Hematopoietic multipotent progenitor cell treated with erythropoietin and hydrocortisone succinate and interleukin-3 and kit ligand, for 17 days (in vitro differentiated cells): ENCODE measurements around the gene UFC1.
A peak's percentile ranks its signal among the peaks of the same experiment; 100 is the strongest.
"Not testable (repeated sequence)": the region's sequence is repeated elsewhere in the genome, so short reads cannot be mapped to it uniquely, and the experiment has no call there.

Source experiments
- DNase-seq: peaks from one replicate; pipeline ENCODE4 v3.0.0-alpha.2; 2015; ENCODE audit warnings: low spot score

The UFC1 gene

DNA sequence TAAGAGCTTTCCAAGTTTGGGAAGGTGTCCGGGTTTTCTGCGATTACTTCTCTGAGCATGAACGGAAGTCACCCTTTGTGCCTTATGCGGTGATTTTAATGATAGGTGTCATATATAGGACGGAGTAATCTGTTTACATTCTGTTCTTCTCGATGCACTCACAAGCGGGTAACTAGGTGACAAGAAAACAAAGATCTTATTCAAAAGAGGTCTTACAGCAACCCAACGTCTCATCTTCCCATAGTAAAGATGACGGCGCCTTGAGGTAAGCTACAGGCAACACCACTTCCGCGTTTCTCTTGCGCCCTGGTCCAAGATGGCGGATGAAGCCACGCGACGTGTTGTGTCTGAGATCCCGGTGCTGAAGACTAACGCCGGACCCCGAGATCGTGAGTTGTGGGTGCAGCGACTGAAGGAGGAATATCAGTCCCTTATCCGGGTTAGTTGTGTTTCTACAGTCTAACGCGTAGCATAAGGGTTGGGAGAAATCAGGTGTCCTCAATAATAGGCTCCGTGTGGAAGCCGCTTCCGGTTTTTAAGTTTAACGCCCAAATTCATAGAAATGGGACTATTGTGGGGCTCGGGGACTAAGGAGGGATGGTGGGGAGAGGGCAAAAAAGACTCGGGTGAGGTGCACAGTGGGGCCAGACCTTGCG is at the start of gene UFC1:
UFC1 (plus strand) TSS at position 297 of the 656 bp plus-strand sequence; CDS start at position 317, 20 bp downstream.
- peak; percentile 91 for DNase-seq

DNA sequence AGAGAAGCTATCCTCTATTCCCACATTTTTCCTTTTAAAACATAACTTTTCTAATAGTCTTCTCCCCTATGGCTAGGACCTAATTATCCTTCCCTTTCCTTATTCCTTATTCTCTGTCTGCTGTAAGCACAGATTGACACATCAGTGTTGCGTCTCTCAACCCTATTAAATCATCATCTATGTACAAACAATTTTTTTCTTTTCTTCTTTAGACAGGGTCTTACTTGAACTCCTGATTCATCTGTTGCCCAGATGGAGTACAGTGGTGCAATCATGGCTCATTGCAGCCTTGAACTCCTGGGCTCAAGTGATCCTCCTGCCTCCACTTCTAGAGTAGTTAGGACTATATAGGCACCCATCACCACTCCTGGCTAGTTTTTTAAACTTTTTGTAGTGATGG is 47.3 kb upstream of the UFC1 start:
- DNase-seq: no peak

DNA sequence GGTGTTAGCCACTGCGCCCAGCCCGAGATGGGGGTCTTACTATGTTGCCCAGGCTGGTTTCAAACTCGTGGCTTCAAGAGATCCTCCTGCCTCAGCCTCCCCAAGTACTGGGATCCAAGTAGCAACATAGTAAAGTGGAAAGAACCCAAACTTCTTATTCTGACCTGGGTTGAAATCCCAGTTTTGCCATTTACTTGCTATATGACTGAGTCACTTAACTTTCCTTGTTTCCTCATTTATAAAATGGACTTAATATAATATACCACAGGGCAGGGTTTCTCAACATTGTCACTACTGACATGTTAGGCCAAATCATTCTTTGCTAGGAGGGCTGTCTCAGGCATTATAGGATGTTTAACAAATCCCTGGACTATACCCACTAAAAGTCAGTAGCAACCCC is 42.7 kb upstream of the UFC1 start:
- no peak for DNase-seq

DNA sequence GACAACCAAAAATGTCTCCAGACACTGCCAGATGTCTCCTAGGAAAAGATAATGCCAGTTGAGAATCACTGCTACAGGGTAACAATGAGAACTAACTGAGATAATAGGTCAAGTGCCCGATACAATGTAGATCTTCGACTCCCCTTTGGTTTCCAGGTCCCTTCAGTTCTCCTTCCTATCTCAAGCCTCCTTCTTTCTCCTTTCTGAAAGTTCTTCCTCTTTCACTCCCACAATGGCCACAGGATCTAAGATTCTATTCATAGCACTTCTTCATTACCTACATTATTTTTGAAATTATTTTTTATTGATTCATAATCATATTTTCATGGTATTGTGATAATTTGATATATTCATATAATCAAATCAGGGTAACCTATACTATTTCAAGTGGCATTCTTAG is 42.3 kb upstream of the UFC1 start:
- DNase-seq: no peak

DNA sequence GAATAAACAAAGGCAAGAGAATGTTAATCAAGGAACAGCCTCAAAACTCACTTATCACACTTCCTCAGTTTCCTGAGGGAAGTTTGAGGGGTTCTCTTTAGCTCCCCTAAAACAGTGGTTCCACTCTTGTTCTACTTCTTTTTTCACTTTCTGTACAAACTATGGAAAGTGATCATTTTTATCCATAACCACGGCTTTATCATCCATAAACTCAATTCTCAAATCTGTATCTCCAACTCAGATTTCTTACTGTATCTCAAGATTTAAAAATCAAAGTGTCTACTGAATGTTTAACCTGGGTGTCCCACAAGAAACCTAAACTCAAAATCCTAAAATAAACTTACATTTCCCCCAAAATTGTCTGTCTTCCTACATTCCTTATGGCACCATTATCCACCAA is 39.9 kb upstream of the UFC1 start:
- DNase-seq: no peak

DNA sequence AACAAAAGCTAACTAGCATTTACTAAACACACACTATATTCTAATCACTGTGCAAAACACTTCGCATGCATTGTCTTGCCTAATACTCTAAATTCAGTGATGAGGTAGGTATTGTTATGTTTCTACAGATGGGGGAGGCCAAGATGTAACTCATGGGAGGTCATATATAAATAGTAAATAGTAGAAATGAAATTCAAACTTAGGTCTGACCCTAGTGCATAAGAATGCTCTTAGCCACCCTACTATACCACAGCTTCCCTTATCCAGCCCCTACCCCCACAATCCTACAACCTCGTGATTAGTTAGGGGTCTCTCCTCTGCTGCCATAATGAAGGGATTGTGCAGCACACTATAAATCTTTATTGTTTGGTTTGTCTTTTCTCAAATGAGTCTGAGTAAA is 39.2 kb upstream of the UFC1 start:
- DNase-seq: no peak

DNA sequence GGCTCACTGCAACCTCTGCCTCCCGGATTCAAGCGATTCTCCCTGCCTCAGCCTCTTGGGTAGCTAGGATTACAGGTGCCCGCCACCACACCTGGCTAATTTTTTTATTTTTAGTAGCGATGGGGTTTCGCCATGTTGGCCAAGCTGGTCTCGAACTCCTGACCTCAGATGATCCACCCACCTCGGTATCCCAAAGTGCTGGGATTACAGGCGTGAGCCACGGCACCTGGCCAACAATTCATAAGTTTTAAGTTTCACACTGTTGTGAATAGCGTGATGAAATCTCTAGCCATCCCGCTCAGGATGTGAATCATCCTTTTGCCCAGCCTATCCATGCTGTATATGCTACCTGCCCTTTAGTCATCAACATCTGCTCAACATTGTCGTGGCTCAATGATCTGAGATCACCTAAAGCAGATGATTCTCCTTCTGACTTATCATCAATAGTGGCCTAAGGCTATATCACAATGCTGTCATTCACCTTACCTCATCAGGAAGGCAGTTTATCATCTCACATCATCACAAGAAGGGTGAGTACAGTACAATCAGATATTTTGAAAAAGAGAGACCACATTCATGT is 38.6 kb upstream of the UFC1 start:
- DNase-seq: no peak

DNA sequence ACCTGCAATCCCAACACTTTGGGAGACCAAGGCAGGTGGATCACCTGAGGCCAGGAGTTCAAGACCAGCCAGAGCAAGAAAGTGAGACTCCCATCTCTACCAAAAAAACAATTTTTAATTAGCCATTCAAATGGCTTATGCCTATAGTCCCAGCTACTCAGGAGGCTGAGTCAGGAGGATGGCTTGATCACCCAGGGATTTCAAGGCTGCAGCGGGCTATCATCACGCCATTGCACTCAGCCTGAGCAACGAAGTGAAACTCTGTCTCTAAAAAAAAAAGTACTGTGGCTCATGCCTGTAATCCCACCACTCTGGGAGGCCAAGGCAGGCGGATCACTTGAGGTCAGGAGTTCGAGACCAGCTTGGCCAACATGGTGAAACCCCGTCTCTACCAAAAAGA is 37.8 kb upstream of the UFC1 start:
- DNase-seq: not testable (repeated sequence)

DNA sequence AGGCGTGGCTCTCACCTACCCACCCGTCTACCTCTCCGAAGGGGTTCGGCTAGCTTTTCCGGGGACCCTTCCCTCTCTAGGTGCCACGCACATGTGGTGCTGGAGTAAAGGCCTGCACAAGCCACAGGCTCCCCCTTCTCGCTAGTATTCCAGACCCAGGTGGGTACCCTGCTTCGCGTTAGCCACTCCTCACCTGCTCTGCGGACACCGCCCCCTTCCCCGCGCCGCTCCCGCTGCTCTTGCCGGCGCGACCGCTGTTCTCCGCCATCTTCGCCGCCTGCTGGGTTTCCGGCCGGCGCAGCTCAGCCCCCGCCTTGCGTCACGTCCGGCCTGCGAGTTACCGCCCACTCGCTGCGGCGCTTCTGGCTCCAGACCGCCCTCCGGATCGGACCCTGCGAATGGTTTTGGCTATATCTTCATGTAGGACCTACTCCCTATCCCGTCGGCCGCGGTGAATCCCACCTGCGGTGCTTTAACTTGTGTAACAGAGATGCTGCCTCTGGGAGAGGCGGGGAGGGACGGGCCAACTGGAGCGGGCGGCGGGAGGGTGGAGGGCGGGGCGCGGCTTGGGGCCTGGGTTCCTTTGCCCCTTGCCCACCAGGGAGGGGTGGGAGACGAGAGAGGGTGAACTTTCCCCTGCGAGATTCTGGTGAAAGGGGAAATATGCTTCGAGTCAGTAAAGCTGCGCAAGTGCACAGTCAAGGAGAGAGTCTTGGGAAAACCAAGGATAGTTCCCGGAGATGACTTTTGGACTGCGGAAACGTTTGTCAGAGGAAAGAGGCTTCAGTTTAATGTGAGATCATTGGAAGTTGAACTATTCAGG is 35.8 kb upstream of the UFC1 start, which contains the start of the genes NIT1 and PFDN2:
NIT1 (plus strand) TSS at position 347 of the 823 bp plus-strand sequence; CDS start at position 419, 72 bp downstream.
PFDN2 (minus strand) TSS at position 279 of the 823 bp plus-strand sequence; CDS start at position 268, 11 bp downstream.
- DNase-seq: peak; percentile 88

DNA sequence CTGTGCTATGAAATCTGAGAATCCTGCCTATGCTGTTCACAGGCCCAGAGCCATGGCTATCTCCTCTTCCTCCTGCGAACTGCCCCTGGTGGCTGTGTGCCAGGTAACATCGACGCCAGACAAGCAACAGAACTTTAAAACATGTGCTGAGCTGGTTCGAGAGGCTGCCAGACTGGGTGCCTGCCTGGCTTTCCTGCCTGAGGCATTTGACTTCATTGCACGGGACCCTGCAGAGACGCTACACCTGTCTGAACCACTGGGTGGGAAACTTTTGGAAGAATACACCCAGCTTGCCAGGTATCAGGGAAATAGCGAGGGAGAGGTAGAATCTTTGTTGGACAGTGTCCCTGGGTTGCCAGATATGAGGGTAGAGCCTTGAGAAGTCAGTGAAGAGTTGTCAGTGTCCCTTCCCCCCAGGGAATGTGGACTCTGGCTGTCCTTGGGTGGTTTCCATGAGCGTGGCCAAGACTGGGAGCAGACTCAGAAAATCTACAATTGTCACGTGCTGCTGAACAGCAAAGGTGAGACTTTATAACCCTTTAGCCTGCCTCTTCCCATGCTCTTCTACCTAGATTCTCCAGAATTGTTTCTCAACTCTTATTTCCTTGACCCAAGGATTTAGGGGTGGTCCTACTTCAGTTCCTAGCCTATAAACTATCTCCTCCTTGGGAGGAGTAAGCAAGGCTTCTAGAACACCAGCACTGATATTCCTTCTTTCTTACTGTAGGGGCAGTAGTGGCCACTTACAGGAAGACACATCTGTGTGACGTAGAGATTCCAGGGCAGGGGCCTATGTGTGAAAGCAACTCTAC is 34.5 kb upstream of the UFC1 start:
- DNase-seq: peak; percentile 81

DNA sequence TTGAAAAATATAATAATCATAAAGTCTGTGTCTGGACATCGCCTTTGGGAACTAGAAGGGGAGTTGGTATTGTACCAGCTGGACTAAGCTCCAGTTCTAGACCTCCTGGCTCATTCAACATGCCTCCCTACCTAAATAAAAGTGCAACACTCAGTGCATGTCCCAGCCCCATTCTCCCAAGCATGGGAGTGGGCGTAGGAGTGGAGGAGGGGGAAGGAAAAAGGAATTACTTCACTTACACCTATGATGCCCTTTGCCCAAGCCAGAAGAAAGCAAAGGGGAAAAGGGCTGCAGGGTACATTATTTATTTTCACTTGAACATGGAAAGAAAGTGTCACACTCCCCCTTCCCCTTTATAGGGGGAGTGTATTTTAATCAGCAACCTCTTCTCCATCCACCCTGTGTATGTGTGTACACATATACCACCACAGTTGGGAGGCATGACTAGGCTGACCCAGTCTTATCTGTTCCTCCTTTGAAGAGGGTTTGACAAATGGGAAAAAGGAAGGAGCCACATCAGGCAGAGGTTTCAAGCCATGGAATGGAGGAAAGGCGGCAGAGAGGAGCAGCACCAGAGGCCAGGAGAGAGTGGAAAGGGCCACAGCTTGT is 32.6 kb upstream of the UFC1 start:
- no peak for DNase-seq

DNA sequence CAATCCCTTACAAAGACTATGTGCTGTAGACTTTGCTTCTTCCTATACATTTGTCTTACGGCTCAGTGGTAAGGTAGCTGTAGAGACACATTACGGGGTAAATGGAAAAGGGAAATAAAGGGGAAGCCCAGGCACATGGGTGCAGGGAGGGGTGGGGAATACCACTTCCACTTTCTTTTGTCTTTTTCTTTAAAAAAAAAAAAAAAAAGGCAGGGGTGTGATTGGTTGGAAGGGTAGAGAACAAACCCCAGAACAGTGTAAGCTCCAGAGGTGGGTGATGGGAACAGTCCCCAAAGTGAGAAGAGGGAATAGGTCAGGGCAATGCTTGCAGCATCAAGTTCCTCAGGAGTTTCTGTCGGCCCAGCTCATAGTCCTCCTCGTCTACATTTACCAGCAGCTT is 31.9 kb upstream of the UFC1 start:
- DNase-seq: no peak

DNA sequence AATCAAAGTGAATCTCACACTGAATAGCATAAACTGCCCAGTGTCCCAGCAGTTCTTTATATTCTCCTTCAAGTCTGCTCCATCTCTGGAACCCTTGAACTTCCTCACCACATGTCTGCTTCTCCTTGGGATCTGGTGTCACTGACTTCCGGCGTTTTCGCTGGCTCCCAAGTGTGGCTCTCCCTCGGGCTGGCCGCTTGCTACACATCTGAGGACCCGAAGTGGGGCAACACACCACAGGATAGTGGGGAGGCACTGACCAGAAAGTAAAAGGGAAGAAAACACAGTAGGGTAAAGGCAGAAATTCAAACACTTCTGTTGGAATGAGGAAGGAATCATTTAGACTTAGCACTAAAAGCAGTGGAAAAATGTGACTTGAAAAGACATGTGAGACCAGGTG is 30.8 kb upstream of the UFC1 start:
- DNase-seq: no peak

DNA sequence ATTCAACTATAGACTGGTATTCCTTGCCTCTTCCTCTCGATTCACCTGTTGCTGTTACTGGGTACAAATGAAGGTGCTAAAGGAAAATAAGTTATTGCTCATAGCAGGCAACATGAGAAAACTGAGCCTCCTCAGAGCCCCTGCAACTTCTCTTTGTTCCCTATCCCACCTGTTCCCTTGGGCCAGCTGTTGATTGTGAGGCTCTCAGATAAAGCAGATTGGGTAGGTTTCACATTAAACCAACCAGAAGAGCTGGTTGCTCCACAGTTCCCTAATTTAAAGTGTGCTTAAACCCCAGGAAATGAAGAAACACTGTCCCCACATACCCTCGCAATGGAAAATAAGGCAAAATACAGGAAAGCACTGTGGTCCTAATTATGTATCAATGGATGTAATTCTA is 26.1 kb upstream of the UFC1 start:
- DNase-seq: no peak

DNA sequence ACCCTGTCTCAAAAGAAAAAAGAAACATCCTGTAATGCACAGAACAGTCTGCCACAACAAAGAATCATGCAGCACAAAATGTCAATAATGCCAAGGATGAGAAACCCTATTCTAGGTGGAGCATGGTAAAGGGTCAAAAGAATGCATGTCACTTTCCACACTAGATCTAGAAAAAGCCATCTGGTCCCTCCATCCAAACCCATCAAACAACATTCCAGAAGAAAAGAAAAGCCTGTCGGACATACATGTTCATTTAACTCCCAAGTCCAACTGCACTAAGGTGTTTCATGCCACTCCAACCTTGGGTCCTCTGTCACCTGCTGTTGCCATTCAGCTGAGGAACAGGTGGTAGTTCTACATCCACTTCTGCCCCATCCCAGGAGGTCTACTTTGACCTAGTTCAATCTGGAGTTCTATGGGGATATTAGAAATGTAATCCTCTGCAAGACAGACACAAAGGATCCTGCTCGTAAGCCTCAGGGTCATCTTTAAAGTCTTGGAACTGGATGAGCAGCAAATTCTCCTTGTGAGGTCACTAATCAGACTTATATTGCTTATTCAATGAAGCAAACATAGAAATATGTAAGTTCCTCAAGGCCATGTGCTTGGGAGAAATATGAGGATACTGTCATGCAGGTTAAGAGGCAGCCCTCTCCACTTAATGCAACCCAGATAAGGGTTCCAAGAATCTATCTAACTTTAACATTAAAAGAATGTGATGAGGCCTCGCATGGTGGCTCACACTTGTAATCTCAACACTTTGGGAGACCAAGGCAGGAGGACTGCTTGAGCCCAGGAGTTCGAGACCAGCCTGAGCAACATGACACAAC is 25.0 kb upstream of the UFC1 start:
- DNase-seq: no peak

DNA sequence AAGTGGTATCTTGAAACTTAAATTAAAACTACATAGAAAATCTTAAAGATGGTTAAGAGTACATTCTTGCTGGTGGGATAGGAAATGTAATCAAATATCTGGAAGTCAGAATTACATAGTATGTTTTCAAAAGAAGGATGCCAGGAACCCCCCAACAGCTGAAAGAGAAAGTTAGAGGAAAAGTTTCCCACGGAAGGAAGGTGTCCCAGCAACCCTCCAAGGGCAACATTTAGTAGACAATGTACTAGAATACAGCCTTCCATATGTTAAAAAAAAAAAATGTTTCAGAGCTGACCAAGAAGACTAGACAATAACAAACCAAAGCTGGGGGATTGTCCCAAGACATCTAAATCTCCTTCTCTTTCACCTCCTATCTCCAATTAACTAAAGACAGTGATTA is 23.5 kb upstream of the UFC1 start:
- no peak for DNase-seq

DNA sequence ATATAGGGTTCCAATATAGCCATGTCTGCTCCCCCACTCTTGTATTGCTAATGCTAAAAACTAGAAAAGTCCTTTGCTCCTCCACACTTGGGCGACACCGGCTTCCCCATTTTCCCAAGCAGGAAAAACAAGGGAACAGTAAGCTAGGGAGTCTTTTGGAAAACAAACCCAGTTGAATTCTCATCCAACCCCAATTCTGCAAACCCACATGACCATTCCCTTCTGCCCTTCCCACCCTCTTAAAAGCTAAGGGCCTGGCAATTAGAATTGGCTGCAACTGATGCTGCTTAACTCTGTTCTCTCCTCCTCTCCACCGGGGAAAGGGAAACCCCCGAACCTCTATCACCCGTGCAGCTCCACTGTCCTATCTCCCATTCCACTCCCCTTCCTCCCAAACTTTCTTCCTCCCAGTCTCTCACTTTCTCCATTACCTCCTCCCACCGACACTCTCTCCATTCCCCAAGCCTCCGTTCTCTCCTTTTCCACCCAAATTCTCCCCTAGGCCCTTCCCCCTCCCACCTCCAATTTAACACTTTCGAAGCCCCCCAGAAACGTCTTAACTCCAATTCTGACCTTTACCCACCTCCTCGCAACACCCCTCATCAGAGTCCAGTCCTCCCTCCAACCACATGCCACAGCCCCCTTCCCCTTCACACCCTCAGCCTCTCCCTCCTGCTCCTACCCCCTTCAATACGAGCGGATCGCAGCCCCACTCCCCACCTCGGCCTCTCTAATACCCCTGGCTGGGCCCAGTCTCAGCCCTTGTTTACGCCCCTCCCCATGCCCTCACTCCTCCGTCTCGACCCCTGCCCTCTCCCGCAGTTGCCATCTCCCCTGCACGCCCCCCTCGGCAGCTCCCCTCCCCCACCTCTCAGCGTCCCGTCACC is 22.0 kb upstream of the UFC1 start:
- DNase-seq: peak; percentile 60

DNA sequence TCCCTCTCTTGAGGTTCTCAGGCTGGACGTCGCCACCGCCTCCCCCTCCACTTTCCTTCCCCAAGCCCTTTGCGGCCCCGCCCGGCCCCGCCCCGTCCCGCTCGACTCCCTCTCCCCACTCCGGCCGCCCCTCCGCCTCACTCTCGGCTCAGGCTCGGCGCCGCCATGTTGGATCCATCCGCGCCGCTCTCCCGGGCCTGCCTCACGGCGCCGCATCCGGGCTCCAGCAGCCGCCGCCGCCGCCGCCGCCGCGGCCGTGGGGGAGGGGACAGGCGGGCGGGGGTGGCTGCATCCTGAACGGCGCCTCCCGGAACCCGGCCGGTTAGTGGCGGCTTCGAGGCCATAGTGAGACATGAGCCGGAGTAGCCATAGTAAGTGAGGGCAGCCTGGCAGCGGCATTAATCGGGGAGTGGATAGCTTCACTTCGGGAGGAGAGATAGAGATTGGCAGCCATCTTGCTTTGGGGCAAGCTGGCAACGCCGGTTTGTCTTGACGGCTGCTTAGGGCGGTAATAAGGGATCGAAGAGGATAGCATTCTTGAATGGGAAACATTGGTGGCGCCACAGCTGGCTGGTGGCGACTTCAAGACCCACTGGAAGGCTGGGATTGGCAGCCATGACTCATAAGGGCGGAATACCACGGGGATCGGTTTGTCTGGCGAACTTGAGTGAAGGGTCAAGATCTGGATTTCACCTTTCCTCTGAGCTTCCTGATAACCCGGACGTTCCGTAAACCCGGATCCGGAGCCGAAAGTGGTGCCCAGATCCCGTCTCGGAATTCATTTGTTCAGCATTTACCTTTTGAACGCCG is 21.2 kb upstream of the UFC1 start, which contains the start of gene DEDD:
DEDD (minus strand) TSS at position 258 of the 810 bp plus-strand sequence. CDS start 8,205 bp downstream, outside the sequence.
- peak; percentile 90 for DNase-seq
